NCI-H2196 (cell line): ENCODE results near the gene METAP1D.

ENCODE experiments used
- DNase-seq: peaks from one replicate; lab custom pipeline; 2025; ENCODE audit not compliant: unreplicated experiment; lab: John Stamatoyannopoulos, UW

Gene METAP1D

GRCh38 chr2:172079416-172079815 is 79.7 kb downstream of the METAP1D start:
- no peak for DNase-seq

- DNase-seq: no peak
These were observed 80.3 kb downstream of the METAP1D start for GRCh38 chr2:172079838-172080640.

- DNase-seq: no peak
These were observed 81.0 kb downstream of the METAP1D start for GRCh38 chr2:172080641-172081220.

- DNase-seq: no peak
These were observed 81.7 kb downstream of the METAP1D start for GRCh38 chr2:172081221-172082022.

GRCh38 chr2:172082105-172082943 is 82.6 kb downstream of the METAP1D start:
- DNase-seq: no peak

- no peak for DNase-seq
These were observed 83.3 kb downstream of the METAP1D start for GRCh38 chr2:172082944-172083627.

GRCh38 chr2:172083628-172084394 is 84.1 kb downstream of the METAP1D start:
- DNase-seq: no peak

- DNase-seq: no peak
These were observed 84.6 kb downstream of the METAP1D start for GRCh38 chr2:172084395-172084644.

GRCh38 chr2:172084645-172085459 is 85.1 kb downstream of the METAP1D start:
- peak; percentile 94 for DNase-seq

- no peak for DNase-seq
These were observed 85.9 kb downstream of the METAP1D start, which contains the start of gene DLX1 for GRCh38 chr2:172085460-172086159. Gene DLX1, plus strand, starts transcription at chr2:172085507. Its CDS starts 171 bp downstream, at chr2:172085678.

- DNase-seq: no peak
These were observed 86.8 kb downstream of the METAP1D start for GRCh38 chr2:172086241-172087206.

- no peak for DNase-seq
These were observed 87.5 kb downstream of the METAP1D start for GRCh38 chr2:172087207-172087779.

- DNase-seq: no peak
These were observed 88.1 kb downstream of the METAP1D start for GRCh38 chr2:172087780-172088244.

- DNase-seq: no peak
These were observed 88.7 kb downstream of the METAP1D start for GRCh38 chr2:172088245-172089004.

GRCh38 chr2:172089005-172089504 is 89.3 kb downstream of the METAP1D start:
- DNase-seq: no peak

GRCh38 chr2:172089633-172090032 is 89.9 kb downstream of the METAP1D start:
- DNase-seq: no peak
